Suprapubic skin (tissue), 4 donors: ENCODE results near the gene RARB.

Experiments
- EP300 ChIP-seq: sonication (generic); formaldehyde crosslinking; IDR thresholded peaks from one replicate; pipeline ENCODE4 v1.6.1; 2017; ENCODE audit warnings: antibody characterized with exemption
- POLR2A ChIP-seq, 2 donors: fragments of 450-650 bp; IDR thresholded peaks; one replicate each; pipeline ENCODE4 v1.6.1; 2017; ENCODE audit warnings: antibody characterized with exemption in 2 of 2, mild to moderate bottlenecking in 2 of 2, moderate library complexity in 2 of 2
- POLR2AphosphoS5 ChIP-seq, 3 donors: sonication (generic); formaldehyde crosslinking; IDR thresholded peaks; one replicate each; pipeline ENCODE4 v1.6.1; 2017; ENCODE audit warnings: antibody characterized with exemption in 3 of 3
- TF ChIP-seq, protein P1 (sequence below), 2 donors: fragments of 200-600 bp in 1 of 2; fragments of 450-650 bp in 1 of 2; sonication (generic) in 1 of 2; IDR thresholded peaks; one replicate each; pipeline ENCODE4 v1.5.1; 2016 to 2019; ENCODE audit warnings: antibody characterized with exemption in 2 of 2, mild to moderate bottlenecking in 1 of 2, moderate library complexity in 1 of 2

DNA sequence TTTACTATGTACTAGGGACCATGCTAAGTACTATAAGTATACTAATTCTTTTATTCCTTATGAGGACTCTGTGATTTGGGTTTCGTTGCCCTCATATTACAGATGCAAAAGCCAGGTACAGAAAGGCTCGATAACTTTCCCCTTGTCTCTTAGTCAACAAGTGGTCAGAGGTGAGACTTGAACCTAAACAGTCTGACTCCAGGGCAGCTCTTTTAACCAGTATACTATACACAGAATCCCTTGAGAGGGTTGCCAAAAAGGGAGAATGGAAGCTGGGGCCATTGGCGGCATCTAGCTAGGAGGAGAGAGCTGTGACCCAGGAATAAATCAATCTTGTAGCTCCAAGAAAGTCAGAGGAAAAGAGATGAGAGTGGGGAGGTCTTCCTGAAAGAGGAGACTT is 144.3 kb downstream of the RARB start:
- TF ChIP-seq, protein P1, sequence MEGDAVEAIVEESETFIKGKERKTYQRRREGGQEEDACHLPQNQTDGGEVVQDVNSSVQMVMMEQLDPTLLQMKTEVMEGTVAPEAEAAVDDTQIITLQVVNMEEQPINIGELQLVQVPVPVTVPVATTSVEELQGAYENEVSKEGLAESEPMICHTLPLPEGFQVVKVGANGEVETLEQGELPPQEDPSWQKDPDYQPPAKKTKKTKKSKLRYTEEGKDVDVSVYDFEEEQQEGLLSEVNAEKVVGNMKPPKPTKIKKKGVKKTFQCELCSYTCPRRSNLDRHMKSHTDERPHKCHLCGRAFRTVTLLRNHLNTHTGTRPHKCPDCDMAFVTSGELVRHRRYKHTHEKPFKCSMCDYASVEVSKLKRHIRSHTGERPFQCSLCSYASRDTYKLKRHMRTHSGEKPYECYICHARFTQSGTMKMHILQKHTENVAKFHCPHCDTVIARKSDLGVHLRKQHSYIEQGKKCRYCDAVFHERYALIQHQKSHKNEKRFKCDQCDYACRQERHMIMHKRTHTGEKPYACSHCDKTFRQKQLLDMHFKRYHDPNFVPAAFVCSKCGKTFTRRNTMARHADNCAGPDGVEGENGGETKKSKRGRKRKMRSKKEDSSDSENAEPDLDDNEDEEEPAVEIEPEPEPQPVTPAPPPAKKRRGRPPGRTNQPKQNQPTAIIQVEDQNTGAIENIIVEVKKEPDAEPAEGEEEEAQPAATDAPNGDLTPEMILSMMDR (IDR thresholded peaks at IDR 0.05) = no peak
- TF ChIP-seq POLR2AphosphoS5 (IDR thresholded peaks at IDR 0.05) (no peak), POLR2A (IDR thresholded peaks at IDR 0.05) (no peak), EP300 (no peak)
